ENCODE results near the gene ZNF334. TPM values are rescaled to one million over a fixed set of nuclear protein-coding genes. Genes with fewer than 3 reads are reported as not detected.
A peak's percentile ranks its signal among the peaks of the same experiment; 100 is the strongest.

ZNF334 gene
- total and polyA plus RNA-seq, 2 of the 4 experiments (the other 2 are of a cell fraction), result 1.4 to 2.1 TPM

- in situ Hi-C loops (cut with MboI; ENCODE audit: low sequenced_read_pairs), result no loop called here
- 87% methylated on average over 3 of the region's 7 CpGs; no CpG with 5 or more reads in 1 of the 2 experiments for WGBS, 2 experiments (ENCODE audit: extremely low coverage in 2 of 2, insufficient read length in 1 of 2)
- Histone ChIP-seq H3K4ac (ENCODE audit: low read depth, low read length) (no peak overlapping the region), H4K8ac (ENCODE audit: low read depth in 2 of 2, low read length in 2 of 2) (no peak overlapping the region), H2AFZ (replicated peaks; ENCODE audit: low read length, poor library complexity) (no peak overlapping the region), H3K9me3 (ENCODE audit: control insufficient read depth, insufficient read depth, low read length) (no peaks in the 10 kb centered on the region), H2BK20ac (ENCODE audit: low read depth, low read length) (no peak overlapping the region), H3K18ac (ENCODE audit: low read depth, low read length) (no peak overlapping the region), H3K79me1 (ENCODE audit: low read depth in 1 of 2, low read length in 2 of 2) (no peaks in the 10 kb centered on the region), H2AK5ac (ENCODE audit: low read depth, low read length) (no peak overlapping the region), H4K5ac (ENCODE audit: low read depth, low read length) (no peak overlapping the region), H2BK15ac (ENCODE audit: low read depth, low read length) (no peak overlapping the region), H2AK9ac (replicated peaks; ENCODE audit: low read depth, low read length, poor library complexity) (no peak overlapping the region), H3K4me2 (ENCODE audit: low read depth, low read length) (no peak overlapping the region), H3K27me3 (ENCODE audit: control insufficient read depth, insufficient read depth, low read length) (no peaks in the 10 kb centered on the region), H3K9me1 (ENCODE audit: insufficient read depth, low read length) (no peaks in the 10 kb centered on the region; the same call in 1 of the 2 replicates), H2BK120ac (ENCODE audit: low read depth, low read length) (no peak overlapping the region), H4K91ac (ENCODE audit: insufficient read depth, low read depth, low read length) (no peak overlapping the region), H3K27ac (ENCODE audit: insufficient read depth, low read length) (no peak overlapping the region), H2BK5ac (ENCODE audit: low read depth, low read length, poor library complexity, severe bottlenecking) (no peak overlapping the region), H3K14ac (replicated peaks; ENCODE audit: low read depth, low read length) (no peak overlapping the region), H3K4me1 (ENCODE audit: control insufficient read depth, insufficient read depth, low read length) (peaks cover 3% of the 10 kb centered on the region; the same call in 1 of the 2 replicates), H3K4me3 (ENCODE audit: insufficient read depth, low read depth, low read length) (no peak overlapping the region), H3K56ac (ENCODE audit: extremely low read depth, insufficient read depth, low read length) (no peak overlapping the region), H3K36me3 (ENCODE audit: control insufficient read depth, insufficient read depth, low read length) (no peaks in the 10 kb centered on the region), H3K23ac (ENCODE audit: low read depth, low read length) (no peak overlapping the region), H4K20me1 (ENCODE audit: insufficient read depth, low read length) (no peaks in the 10 kb centered on the region), H3K9ac (ENCODE audit: low read depth, low read length) (no peak overlapping the region)
- no peak for ATAC-seq (ENCODE audit: low read depth)
- BruUV-seq (replicated peaks), result no TSS peak
- CTCF ChIA-PET, result no interaction called here
- DNase-seq, result no peak
- intact Hi-C loops (cut with micrococcal nuclease), result loop anchor here (5.0 kb wide), 1 partner anchor 122 kb away; no protein-coding TSS in a partner anchor
- TF ChIP-seq RCOR1 (IDR thresholded peaks at IDR 0.05; ENCODE audit: insufficient replicate concordance, low read length), result no peak
- 0 out of 2 replicates have a peak, but pooled peaks have one; percentile 8 for TF ChIP-seq CTCF (conservative IDR thresholded peaks at IDR 0.05; ENCODE audit: low read depth, low read length)
- no peak for TF ChIP-seq NFE2L2 (IDR thresholded peaks at IDR 0.05; ENCODE audit: low read depth, low read length)
- no peak for TF ChIP-seq RAD21 (IDR thresholded peaks at IDR 0.05; ENCODE audit: low read length)
- dilution Hi-C loops (cut with HindIII; ENCODE audit: low sequenced_read_pairs, unreplicated experiment), result no loop called here
- POLR2A ChIA-PET (ENCODE audit: unreplicated experiment), result no interaction called here
Observed at GRCh38 chr20:46559685-46560440, 46.5 kb upstream of the ZNF334 start.
